AG04450 (cell line): ENCODE measurements around the gene ARMC9. TPM values are rescaled to one million over a fixed set of nuclear protein-coding genes. Genes with fewer than 3 reads are reported as not detected.

Experiments used
- CTCF ChIA-PET: fragments of 300-600, 350-600 bp; formaldehyde crosslinking; extraction: SDS; loops from one replicate; lab custom pipeline; 2022; ENCODE audit warnings: antibody characterized with exemption, inconsistent platforms; lab: Charles Lee
- POLR2A ChIA-PET: fragments of 350-600 bp; formaldehyde crosslinking; extraction: SDS; loops from one replicate; lab custom pipeline; 2021; ENCODE audit warnings: antibody characterized with exemption, inconsistent platforms; lab: Yijun Ruan, JAX
- DNase-seq: peaks from one replicate; pipeline ENCODE4 v3.0.0-alpha.2; 2011; ENCODE audit warnings: low read depth, low spot score
- H3K27ac ChIP-seq: one replicate; pipeline ENCODE4 v1.5.1; 2012; ENCODE audit warnings: low read depth, low read length, control low read depth
- H3K27me3 ChIP-seq: one replicate; pipeline ENCODE4 v1.6.0; 2012; ENCODE audit warnings: low read length; ENCODE audit not compliant: control insufficient read depth, insufficient read depth
- H3K4me3 ChIP-seq: 2 replicates; pipeline ENCODE4 v1.5.1; 2011; ENCODE audit warnings: mild to moderate bottlenecking, low read depth, low read length, control low read depth
- H3K9me3 ChIP-seq: 2 replicates; pipeline ENCODE4 v1.5.1; 2012; ENCODE audit warnings: low read length; ENCODE audit not compliant: control insufficient read depth, insufficient read depth
- polyA plus RNA-seq: library from polyadenylated mRNA; depleted of rRNA; stranded (reverse); fragments of >200 nt; gene quantifications from 2 replicates; pipeline ENCODE4 v1.2.3, GENCODE V29; 2011
- TF ChIP-seq, protein P1 (sequence below): IDR thresholded peaks from 2 replicates; pipeline ENCODE4 v1.5.1; 2011; ENCODE audit warnings: low read depth, low read length, control low read depth, inconsistent platforms

ARMC9 gene
- polyA plus RNA-seq, 1 experiment = 49.4 TPM

DNA sequence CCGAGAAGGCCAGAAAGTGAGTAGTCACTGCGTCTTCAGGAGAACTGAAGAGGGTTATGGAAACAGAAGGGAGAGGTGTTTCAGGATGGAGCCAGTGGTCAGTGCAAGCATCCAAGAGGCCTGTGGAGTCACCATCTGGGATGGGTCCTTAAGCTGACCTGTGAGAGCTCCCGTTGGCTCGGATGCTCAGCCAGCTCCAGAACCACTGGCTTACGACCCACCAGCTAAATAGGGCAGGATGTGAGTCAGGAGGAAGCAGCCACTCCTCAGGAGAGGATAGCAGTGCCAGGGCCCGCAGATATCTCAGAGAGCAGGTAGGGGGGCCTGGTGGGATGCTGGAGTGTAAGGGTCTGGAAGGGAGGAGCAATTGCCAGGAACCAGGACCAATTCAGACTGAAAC, 134.0 kb downstream of the ARMC9 start:
- Histone ChIP-seq H3K4me3 (no peak overlapping the region), H3K9me3 (no peaks in the 10 kb centered on the region; the same call in 1 of the 2 replicates), H3K27me3 (no peaks in the 10 kb centered on the region), H3K27ac (no peak overlapping the region)
- CTCF ChIA-PET = no interaction called here
- DNase-seq = no peak
- POLR2A ChIA-PET = no interaction called here
- TF ChIP-seq, protein P1, sequence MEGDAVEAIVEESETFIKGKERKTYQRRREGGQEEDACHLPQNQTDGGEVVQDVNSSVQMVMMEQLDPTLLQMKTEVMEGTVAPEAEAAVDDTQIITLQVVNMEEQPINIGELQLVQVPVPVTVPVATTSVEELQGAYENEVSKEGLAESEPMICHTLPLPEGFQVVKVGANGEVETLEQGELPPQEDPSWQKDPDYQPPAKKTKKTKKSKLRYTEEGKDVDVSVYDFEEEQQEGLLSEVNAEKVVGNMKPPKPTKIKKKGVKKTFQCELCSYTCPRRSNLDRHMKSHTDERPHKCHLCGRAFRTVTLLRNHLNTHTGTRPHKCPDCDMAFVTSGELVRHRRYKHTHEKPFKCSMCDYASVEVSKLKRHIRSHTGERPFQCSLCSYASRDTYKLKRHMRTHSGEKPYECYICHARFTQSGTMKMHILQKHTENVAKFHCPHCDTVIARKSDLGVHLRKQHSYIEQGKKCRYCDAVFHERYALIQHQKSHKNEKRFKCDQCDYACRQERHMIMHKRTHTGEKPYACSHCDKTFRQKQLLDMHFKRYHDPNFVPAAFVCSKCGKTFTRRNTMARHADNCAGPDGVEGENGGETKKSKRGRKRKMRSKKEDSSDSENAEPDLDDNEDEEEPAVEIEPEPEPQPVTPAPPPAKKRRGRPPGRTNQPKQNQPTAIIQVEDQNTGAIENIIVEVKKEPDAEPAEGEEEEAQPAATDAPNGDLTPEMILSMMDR = no peak

DNA sequence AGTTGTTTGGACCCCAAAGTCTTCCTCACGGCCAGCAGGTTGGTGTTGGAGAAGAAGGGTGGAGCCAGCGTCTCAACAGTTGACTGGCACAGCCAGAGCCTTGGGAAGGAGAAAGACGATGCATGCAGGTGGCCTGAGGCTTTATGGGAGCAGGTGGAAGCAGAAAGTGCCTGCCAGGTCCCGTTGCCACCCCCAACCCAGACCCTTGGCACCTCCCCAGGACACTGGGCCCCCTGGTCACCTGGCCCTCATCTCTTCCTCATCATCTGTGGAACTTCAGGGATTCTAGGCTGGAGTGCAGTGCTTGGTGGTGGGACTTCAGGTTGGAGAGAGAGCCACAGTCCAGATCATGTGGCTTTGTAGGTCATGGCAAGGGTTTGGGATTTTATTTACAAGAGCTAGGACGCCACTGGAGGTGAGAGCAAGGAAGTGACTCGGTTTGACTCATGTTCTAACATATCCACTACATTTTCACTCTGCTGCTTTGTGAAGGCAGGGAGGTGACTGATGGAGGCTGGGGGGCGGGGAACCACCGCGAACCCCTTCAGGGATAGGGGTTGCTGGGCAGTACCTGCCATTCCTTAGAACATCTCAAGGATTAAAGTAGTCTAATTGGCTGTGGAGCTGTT, 134.6 kb downstream of the ARMC9 start:
- DNase-seq = no peak
- CTCF ChIA-PET = no interaction called here
- POLR2A ChIA-PET = no interaction called here
- Histone ChIP-seq H3K9me3 (no peaks in the 10 kb centered on the region; the same call in 1 of the 2 replicates), H3K27ac (no peak overlapping the region), H3K4me3 (no peak overlapping the region), H3K27me3 (no peaks in the 10 kb centered on the region)
- TF ChIP-seq, protein P1 = no peak

DNA sequence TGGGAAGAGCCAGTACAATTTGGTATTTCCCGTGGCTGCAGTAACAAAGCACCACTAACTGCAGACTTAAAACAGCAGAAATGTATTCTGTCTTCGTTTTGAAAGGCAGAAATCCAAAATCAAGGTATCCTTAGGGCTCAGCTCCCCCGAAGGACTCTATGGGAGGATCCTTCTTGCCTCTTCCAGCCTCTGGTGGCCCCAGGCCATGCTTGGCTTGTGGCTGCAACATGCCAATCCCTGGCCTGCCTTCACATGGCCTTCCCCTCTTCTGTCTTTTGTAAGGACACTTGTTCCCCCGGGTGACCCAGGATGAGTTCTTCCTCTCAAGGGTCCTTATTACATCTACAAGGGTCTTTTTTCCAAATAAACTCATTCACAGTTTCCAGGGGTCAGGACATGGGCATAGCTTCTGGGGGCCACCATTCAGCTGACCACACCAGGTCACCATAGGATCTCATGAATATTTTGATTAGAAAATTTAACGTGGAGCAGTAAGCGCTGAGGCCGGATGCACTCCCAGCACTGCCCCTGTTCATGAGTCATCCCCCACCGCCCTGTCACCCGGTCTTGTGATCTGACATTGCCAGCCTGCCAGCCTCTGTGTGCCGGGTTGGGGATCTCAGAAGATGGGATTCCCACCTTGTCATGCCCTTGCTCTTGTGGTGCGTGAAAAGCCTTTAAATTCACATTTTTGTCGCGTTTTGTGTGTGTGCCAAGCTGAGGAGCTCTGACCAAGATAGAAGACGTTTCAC, 135.9 kb downstream of the ARMC9 start:
- Histone ChIP-seq H3K4me3 (no peak overlapping the region), H3K27ac (no peak overlapping the region), H3K27me3 (no peaks in the 10 kb centered on the region), H3K9me3 (no peaks in the 10 kb centered on the region; the same call in 1 of the 2 replicates)
- no peak for DNase-seq
- TF ChIP-seq, protein P1 = no peak
- ChIA-PET POLR2A (no interaction called here), CTCF (interaction anchor here (1.4 kb wide), 1 partner anchor 78 kb away, joined by 5 read pairs; no protein-coding TSS in a partner anchor)

DNA sequence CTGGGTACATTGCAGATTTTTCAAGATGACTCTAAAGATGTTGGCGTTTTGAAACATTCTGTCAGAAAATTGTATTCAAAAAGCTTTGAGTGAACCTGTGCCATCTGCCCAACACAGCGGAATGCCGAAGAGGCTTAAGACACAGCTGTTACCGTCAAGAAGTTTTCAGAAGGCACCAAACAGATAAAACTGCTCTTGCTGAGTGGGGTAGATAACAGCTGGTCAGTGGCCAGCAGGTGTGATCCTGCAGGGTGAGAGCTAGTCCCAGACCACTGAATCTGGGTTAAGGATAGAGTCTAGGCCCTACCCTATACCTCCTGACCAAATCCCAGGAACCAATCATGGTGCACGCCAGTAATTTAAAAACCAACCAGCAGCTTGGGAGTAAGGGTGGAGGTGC, 136.6 kb downstream of the ARMC9 start:
- Histone ChIP-seq H3K9me3 (no peaks in the 10 kb centered on the region; the same call in 1 of the 2 replicates), H3K4me3 (no peak overlapping the region), H3K27me3 (no peaks in the 10 kb centered on the region), H3K27ac (no peak overlapping the region)
- CTCF ChIA-PET = interaction anchor here (1.4 to 1.6 kb wide), 3 partner anchors 38 to 117 kb away, joined by 4 to 15 read pairs (median 5); no protein-coding TSS in a partner anchor
- TF ChIP-seq, protein P1 = no peak
- POLR2A ChIA-PET = no interaction called here
- no peak for DNase-seq

DNA sequence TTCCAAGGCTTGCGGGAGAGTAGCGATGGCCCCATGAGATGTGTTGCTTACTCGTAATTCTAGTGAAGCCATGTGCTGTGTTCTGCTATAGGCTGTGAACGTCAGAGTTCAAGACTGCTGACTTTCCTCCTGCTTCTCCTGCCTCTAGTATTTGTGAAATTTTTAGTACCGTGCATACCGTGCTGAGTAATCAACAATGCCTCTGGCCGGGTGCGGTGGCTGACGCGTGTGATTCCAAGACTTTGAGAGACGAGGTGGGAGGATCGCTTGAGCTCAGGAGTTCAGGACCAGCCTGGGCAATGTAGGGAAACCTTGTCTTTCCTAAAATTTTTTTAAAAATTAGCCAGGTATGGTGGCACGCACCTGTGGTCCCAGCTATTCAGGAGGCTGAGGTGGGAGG, 137.2 kb downstream of the ARMC9 start:
- Histone ChIP-seq H3K27ac (no peak overlapping the region), H3K4me3 (no peak overlapping the region), H3K27me3 (no peaks in the 10 kb centered on the region), H3K9me3 (no peaks in the 10 kb centered on the region; the same call in 1 of the 2 replicates)
- DNase-seq = no peak
- CTCF ChIA-PET = interaction anchor here (1.4 to 1.6 kb wide), 4 partner anchors 38 to 116 kb away, joined by 4 to 15 read pairs (median 6); no protein-coding TSS in a partner anchor
- TF ChIP-seq, protein P1 = no peak
- POLR2A ChIA-PET = interaction anchor here (0.6 kb wide), 1 partner anchor 687 kb away, joined by 3 read pairs; no protein-coding TSS in a partner anchor
